OCI-LY1 (cell line): ENCODE data around the gene CDH4.

Experiments
- H2AFZ ChIP-seq: fragments of 200-600 bp; sonication (generic), shearing (Covaris generic); 2 replicates; pipeline ENCODE4 v1.6.0; 2014; ENCODE audit warnings: antibody characterized with exemption, mild to moderate bottlenecking, low read length
- H3F3A ChIP-seq: fragments of 200-600 bp; sonication (generic), shearing (Covaris generic); 2 replicates; pipeline ENCODE4 v1.6.0; 2014; ENCODE audit warnings: mild to moderate bottlenecking, antibody characterized with exemption, low read length, moderate library complexity; ENCODE audit not compliant: insufficient read depth
- H3K27ac ChIP-seq: fragments of 200-600 bp; sonication (generic); 2 replicates; pipeline ENCODE4 v1.5.1; 2014; ENCODE audit warnings: low read length, mixed run types, mild to moderate bottlenecking, low read depth; ENCODE audit not compliant: poor library complexity, severe bottlenecking
- H3K27me3 ChIP-seq: fragments of 200-600 bp; sonication (generic); 2 replicates; pipeline ENCODE4 v1.6.0; 2014; ENCODE audit warnings: antibody characterized with exemption, mild to moderate bottlenecking, low read length, moderate library complexity; ENCODE audit not compliant: insufficient read depth
- H3K36me3 ChIP-seq: fragments of 200-600 bp; sonication (generic); 2 replicates; pipeline ENCODE4 v1.6.1; 2014; ENCODE audit warnings: mild to moderate bottlenecking, antibody characterized with exemption, low read length, moderate library complexity, mixed read lengths; ENCODE audit not compliant: insufficient read depth
- H3K4me1 ChIP-seq: fragments of 200-600 bp; sonication (generic); 2 replicates; pipeline ENCODE4 v1.5.1; 2014; ENCODE audit warnings: mild to moderate bottlenecking, low read length, moderate library complexity; ENCODE audit not compliant: insufficient read depth, severe bottlenecking
- H3K4me2 ChIP-seq: fragments of 200-600 bp; sonication (generic), shearing (Covaris generic); 2 replicates; pipeline ENCODE4 v1.6.1; 2014; ENCODE audit warnings: low read length
- H3K4me3 ChIP-seq: fragments of 200-600 bp; sonication (generic); 2 replicates; pipeline ENCODE4 v1.5.1; 2014; ENCODE audit warnings: low read length, low read depth, mild to moderate bottlenecking, mixed read lengths; ENCODE audit not compliant: poor library complexity, severe bottlenecking
- H3K79me2 ChIP-seq: fragments of 200-600 bp; shearing (Covaris generic); 2 replicates; pipeline ENCODE4 v1.6.1; 2016; ENCODE audit warnings: mixed run types, low read length, mixed read lengths; ENCODE audit not compliant: insufficient read depth
- H3K9ac ChIP-seq: fragments of 200-600 bp; sonication (generic), shearing (Covaris generic); 2 replicates; pipeline ENCODE4 v1.6.1; 2014; ENCODE audit warnings: mild to moderate bottlenecking, low read length, mixed read lengths
- H3K9me2 ChIP-seq: fragments of 200-600 bp; sonication (generic), shearing (Covaris generic); 2 replicates; pipeline ENCODE4 v1.6.1; 2014; ENCODE audit warnings: low read depth, mild to moderate bottlenecking, low read length, mixed read lengths
- H3K9me3 ChIP-seq: fragments of 200-600 bp; shearing (Covaris generic); 2 replicates; pipeline ENCODE4 v1.6.1; 2014; ENCODE audit warnings: low read length, mixed read lengths
- H4K20me1 ChIP-seq: fragments of 200-600 bp; sonication (generic), shearing (Covaris generic); 2 replicates; pipeline ENCODE4 v1.6.0; 2016; ENCODE audit warnings: mild to moderate bottlenecking, low read length; ENCODE audit not compliant: insufficient read depth
- CTCF ChIP-seq: fragments of 200-600 bp; sonication (generic), shearing (Covaris generic); IDR thresholded peaks from 2 replicates; pipeline ENCODE4 v1.5.1; 2017; ENCODE audit warnings: mild to moderate bottlenecking, antibody characterized with exemption, low read length, moderate library complexity, mixed read lengths
- EZH2 ChIP-seq: fragments of 200-600 bp; sonication (generic), shearing (Covaris generic); IDR thresholded peaks from 2 replicates; pipeline ENCODE4 v1.8.0; 2017; ENCODE audit warnings: borderline replicate concordance, mixed run types, mild to moderate bottlenecking, antibody characterized with exemption, low read length, moderate library complexity, mixed read lengths

Gene CDH4

GRCh38 chr20:61322151-61322865 is 70.2 kb downstream of the CDH4 start:
- Histone ChIP-seq H3K9me3 (no peaks in the 10 kb centered on the region), H3K27ac (no peak overlapping the region), H3K27me3 (no peaks in the 10 kb centered on the region), H3K36me3 (no peaks in the 10 kb centered on the region), H3F3A (no peaks in the 10 kb centered on the region), H3K4me2 (no peak overlapping the region), H3K4me3 (no peak overlapping the region), H3K9me2 (no peaks in the 10 kb centered on the region), H3K9ac (no peak overlapping the region), H3K79me2 (no peaks in the 10 kb centered on the region), H3K4me1 (no peaks in the 10 kb centered on the region), H4K20me1 (no peaks in the 10 kb centered on the region), H2AFZ (no peak overlapping the region)
- no peak for TF ChIP-seq CTCF
- no peak for TF ChIP-seq EZH2

GRCh38 chr20:61324906-61325305 is 72.8 kb downstream of the CDH4 start:
- H4K20me1 ChIP-seq, result no peaks in the 10 kb centered on the region
- no peaks in the 10 kb centered on the region for H3K4me1 ChIP-seq
- H3F3A ChIP-seq, result no peaks in the 10 kb centered on the region
- H3K36me3 ChIP-seq, result no peaks in the 10 kb centered on the region
- H3K4me2 ChIP-seq, result no peak overlapping the region
- H3K9me2 ChIP-seq, result no peaks in the 10 kb centered on the region
- H3K79me2 ChIP-seq, result no peaks in the 10 kb centered on the region
- no peaks in the 10 kb centered on the region for H3K27me3 ChIP-seq
- no peak overlapping the region for H3K27ac ChIP-seq
- no peak overlapping the region for H2AFZ ChIP-seq
- no peaks in the 10 kb centered on the region for H3K9me3 ChIP-seq
- TF ChIP-seq CTCF (no peak), EZH2 (no peak)
- no peak overlapping the region for H3K4me3 ChIP-seq
- H3K9ac ChIP-seq, result no peak overlapping the region

DNA sequence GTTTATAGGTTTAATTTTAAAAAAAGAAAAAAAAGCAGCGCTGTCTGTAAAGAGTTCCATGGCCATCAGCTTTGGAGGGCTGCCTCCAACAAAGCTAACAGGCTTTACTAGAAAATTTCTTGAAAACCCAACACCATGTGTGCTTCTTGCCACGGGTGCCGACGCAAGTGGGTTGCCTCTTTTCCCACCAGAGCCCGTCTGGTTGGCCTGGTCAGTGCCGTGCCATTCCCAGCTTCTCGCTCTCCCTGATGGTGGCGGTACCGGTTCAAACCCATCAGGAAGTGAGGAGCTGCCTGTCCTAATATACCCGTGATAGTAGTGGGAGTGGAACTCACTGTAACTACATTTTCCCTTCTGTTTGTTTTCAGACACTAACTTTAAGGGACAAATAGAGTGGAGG is 73.7 kb downstream of the CDH4 start:
- Histone ChIP-seq H2AFZ (no peak overlapping the region), H3K79me2 (no peaks in the 10 kb centered on the region), H3K4me2 (no peak overlapping the region), H3K4me1 (no peaks in the 10 kb centered on the region), H3K27me3 (no peaks in the 10 kb centered on the region), H4K20me1 (no peaks in the 10 kb centered on the region), H3K27ac (no peak overlapping the region), H3K9me2 (no peaks in the 10 kb centered on the region), H3F3A (no peaks in the 10 kb centered on the region), H3K36me3 (no peaks in the 10 kb centered on the region), H3K9me3 (no peaks in the 10 kb centered on the region), H3K9ac (no peak overlapping the region), H3K4me3 (no peak overlapping the region)
- TF ChIP-seq EZH2 (no peak), CTCF (no peak)
